Dermis microvascular lymphatic vessel endothelial cell (primary cell): ENCODE data around the gene SF1. TPM values are rescaled to one million over a fixed set of nuclear protein-coding genes. Genes with fewer than 3 reads are reported as not detected.
"Not testable (repeated sequence)": the region's sequence is repeated elsewhere in the genome, so short reads cannot be mapped to it uniquely, and the experiment has no call there.

Experiments
- DNase-seq, 2 donors: peaks; one replicate each; pipeline versions ENCODE4 v3.0.0 to v3.0.0-alpha.2; 2010; ENCODE audit warnings: low read depth in 2 of 2
- total RNA-seq: library from RNA; depleted of rRNA; stranded (reverse); fragments of >200 nt; gene quantifications from 2 replicates; pipeline ENCODE4 v1.2.1, GENCODE V29; 2014

SF1 gene, protein sequence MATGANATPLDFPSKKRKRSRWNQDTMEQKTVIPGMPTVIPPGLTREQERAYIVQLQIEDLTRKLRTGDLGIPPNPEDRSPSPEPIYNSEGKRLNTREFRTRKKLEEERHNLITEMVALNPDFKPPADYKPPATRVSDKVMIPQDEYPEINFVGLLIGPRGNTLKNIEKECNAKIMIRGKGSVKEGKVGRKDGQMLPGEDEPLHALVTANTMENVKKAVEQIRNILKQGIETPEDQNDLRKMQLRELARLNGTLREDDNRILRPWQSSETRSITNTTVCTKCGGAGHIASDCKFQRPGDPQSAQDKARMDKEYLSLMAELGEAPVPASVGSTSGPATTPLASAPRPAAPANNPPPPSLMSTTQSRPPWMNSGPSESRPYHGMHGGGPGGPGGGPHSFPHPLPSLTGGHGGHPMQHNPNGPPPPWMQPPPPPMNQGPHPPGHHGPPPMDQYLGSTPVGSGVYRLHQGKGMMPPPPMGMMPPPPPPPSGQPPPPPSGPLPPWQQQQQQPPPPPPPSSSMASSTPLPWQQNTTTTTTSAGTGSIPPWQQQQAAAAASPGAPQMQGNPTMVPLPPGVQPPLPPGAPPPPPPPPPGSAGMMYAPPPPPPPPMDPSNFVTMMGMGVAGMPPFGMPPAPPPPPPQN
- total RNA-seq, result 44.4 and 76.6 TPM in 2 replicates

DNA sequence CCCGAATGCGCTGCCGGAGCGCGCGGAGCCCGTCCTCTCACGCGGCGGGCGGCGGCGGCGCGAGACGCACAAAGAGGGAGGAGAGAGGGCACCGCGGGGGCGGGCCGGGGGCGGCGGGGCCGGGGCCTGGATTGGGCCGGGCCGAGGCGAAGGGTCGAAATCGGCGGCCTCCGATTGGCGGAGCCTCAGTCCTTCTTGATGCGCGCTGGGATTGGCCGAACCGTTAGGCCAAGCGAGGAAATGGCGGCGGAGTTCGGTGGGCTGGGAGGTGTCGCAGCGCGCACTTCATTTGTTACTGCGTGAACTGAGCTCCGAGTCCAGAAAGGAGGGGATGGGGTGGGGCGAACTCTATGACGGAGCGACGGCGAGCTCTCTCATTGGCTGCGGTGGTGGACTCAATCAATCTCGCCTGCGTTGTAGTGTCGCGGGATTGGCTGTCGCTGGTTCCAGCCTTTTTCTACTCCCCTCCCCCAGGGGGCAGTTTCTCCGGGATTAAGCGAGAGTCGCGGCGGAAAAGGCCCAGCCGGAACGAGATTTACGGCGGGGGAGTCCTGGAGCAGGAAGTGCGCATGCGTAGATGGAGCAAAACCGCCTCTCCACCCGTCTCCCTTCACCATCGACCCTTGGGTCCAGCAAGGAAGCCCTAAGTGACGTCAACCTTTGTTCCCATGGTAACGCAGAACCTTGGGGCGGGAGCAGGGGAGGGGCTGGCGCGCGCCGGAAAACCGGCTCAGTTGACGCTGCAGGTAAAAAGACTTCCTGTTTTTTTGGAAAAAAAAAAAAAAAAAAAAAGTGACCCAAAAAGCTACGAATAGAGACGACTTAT, at the start of gene SF1:
SF1 (minus strand) TSS at position 70 of the 826 bp plus-strand sequence. CDS start 150 bp downstream, outside the sequence.
- DNase-seq, result peak; percentile 100

- DNase-seq, result no peak
Observed at GRCh38 chr11:64827451-64827839, 49.1 kb upstream of the SF1 start.

DNA sequence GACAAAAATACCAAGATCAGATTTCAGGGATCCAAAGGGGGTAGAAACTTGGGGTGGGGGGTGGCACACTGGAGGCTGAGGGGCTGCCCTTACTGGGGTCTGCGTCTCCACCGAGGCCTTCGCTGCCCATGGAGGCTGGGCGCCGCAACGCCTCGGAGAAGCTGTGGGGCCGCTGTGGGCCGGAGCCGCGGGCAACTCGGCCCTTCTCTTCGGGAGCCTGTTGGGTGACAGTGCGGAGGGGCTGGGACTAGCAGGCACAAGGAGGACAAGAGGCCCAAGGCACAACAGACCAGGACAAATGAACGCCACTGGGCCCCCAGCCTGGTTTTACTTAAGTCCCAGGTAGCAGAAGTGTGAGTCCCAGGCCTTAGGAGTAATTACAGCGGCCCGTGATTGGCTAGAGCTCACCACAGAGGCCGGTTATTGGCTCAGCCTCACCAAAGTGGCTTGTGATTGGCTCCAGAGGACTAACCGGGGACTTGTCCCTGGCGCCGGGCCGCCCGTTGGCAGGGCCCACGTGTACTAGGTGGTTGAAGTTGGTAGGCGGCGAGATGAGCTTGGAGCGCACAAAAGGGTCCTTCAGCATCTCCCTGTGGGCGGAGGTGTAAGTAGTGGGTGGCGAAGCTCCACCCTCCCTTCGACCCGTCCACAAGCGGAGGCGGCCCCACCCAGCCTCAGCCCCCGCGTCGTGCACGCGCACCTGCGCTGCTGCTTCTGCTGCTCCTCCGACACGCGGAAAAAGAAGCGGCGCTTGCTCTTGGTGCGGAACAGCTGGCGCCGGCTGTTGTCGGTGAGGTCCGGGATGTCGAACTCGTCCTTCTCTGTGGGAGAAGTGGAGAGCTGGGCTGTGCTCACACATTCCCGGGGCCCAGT, 48.5 kb upstream of the SF1 start:
- DNase-seq, result no peak

GRCh38 chr11:64826062-64826461, 47.7 kb upstream of the SF1 start:
- DNase-seq, result no peak

- no peak for DNase-seq
Observed at GRCh38 chr11:64823568-64824119, 45.3 kb upstream of the SF1 start.

DNA sequence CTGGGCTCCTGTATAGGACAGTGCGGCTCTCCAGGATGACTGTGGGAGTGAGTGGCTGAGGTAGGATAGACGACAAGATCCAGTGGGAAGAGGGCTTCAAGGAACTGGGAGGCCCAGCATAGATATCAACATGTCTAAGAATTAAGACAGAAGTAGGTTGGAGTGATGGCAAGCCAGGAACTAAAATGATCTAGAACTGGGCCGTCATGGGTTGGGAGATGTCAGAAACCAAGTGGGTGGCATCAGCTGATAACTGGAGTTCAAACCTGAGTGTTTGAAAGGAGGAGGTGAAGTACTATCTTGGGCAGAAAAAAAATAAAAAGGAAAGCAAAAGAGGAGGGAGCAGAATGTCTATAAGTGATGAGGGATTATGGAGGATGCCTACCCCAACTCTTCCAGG, 39.1 kb upstream of the SF1 start:
- DNase-seq, result no peak

- not testable (repeated sequence) for DNase-seq
Observed at GRCh38 chr11:64815433-64815832, 37.1 kb upstream of the SF1 start.

DNA sequence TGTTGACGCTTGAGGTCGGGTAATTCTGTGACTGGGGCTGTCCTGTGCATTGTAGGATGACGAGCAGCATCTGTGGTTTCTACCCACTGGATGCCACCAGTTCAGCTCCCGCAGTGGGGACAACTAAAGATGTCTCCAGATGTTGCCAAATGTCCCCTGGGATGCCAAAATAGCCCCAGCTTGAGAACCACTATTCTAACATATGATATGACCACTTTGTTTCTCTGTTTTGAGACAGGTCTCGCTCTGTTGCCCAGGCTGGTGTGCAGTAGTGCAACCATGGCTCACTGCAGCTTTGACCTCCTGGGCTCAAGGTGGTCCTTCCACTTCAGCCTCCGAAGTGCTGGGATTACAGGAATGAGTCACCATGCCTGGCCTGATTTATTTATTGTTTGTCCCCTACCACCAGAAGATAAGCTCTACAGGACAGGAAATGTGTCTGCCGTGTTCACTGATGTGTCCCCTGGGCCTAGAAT, 36.4 kb upstream of the SF1 start:
- no peak for DNase-seq

- no peak for DNase-seq
Observed at GRCh38 chr11:64813826-64814225, 35.5 kb upstream of the SF1 start.

DNA sequence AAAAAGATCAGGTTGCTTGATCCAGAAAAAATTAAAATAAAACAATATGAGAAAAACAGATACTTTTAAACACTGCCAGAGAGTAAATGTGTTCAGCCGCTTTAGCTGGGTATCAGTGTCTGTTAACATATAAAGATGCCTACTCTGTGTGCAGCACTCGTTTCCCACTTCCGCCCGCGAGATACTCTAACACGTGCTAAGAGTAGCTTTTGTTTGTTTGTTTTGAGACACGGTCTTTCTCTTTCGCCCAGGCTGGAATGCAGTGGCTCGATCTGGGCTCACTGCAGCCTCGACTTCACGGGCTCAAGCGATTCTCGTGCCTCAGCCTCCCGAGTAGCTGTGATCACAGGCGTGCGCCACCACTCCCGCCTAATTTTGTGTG, 32.5 kb upstream of the SF1 start:
- no peak for DNase-seq

DNA sequence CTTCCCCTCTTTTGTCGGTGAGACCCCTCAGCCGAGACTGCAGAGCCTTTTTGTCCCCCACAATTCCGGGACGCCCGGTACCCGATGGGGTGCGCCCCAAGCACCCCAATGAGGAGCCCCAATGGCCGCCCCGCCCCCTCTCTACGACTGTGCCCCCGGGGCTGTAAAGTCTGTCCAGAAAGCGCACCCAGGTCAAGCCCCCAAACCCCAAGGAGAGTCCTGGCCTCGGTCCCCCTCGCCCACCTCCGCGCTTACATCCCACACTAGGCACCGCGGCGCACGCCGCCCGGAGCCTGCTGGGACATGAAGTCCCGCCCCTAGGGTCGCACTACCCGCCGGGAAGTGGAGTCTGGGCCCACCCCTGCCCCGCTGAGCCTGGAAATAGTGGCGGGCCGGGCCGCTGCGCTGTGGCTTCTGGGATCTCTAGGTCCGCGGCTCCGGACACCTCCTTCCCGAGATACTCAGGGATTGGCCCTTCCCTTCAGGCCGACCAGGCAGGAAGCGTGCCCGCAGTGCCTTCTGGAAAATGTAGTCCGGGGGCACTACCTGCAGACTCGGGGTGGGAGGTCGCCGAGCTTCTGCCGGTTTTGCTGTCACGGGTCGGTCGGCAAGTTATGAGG, 32.0 kb upstream of the SF1 start, which contains the start of gene MEN1:
MEN1 (minus strand) TSS at position 281 of the 620 bp plus-strand sequence. CDS start 442 bp downstream, outside the sequence.
- peak; percentile 89 to 96 for DNase-seq

GRCh38 chr11:64809781-64810241, 31.5 kb upstream of the SF1 start:
- peak in 1 of 2 donors; percentile 20 for DNase-seq

- DNase-seq, result no peak
Observed at GRCh38 chr11:64805481-64805880, 27.1 kb upstream of the SF1 start.

- DNase-seq, result no peak
Observed at GRCh38 chr11:64804346-64805210, 26.2 kb upstream of the SF1 start.

DNA sequence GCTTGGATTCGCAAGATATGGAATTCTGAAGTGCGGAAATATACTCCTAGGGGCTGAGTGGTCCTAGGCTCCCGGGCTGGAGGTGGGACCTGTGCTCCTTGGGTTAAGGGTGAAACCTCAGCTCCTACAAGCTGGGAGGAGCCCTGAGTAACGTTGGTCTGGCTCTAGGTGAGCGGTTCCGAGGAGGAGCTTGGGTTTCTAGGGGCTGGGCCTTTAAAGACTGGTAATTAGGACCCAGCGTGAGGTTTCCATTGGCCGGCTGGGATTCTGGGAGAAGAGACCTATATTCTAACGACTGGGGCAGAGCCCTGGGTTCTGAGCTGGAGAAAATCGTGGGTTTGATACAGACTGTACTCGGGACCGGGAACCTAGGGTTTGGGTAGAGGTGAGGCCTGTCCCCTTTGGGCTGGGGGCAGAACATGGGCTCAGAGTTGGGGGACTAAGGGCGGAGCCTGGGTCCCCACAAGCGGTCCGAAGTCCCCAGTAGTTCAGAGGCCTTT, 25.6 kb upstream of the SF1 start:
- no peak for DNase-seq

DNA sequence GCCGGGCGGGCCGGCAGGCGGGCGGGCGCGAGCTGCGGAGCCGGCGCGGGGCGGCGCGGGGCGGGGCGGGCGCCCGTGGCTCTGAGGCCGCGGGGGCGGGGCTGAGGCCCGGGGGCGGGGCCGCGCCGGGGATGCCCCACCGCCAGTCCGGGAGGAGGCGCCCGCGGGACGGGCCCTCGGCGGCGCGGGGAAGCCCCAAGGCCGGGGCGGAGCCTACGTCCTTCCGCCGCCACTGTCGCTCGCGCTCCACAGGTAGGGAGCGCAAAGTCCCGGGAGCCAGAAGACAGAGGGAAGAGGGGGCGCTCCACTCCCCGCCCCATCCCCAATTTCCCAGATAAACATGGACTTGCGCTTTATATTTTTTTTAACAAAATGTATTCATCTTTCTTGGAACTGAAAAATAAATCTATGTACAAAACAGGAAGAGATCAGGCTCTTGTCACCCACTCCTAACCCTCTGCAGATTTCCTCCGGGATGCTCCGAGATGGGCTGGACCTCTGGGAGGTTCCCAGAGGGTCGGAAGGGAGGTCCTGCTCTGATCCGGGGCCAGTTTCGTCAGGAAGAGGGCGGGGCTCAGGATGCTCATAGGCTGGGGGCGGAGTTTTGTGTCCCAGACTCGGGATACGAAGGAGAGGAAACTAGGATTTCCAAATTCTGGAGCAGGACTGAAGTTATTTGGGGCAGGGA, 25.0 kb upstream of the SF1 start, which contains the start of gene MAP4K2:
MAP4K2 (minus strand) TSS at position 57 of the 688 bp plus-strand sequence. CDS start 65 bp downstream, outside the sequence.
- DNase-seq, result peak in 1 of 2 donors; percentile 77

GRCh38 chr11:64802370-64803157, 24.2 kb upstream of the SF1 start:
- DNase-seq, result no peak
